IMR-90 (cell line): ENCODE results near the gene LRIT2. TPM values are rescaled to one million over a fixed set of nuclear protein-coding genes. Genes with fewer than 3 reads are reported as not detected.

Experiments used
- ATAC-seq: fragments of 200-7000 bp; cut with Tn5 transposase; 2 replicates; pipeline ENCODE4 v1.9.1; 2020; ENCODE audit warnings: low read depth, mild to moderate bottlenecking, moderate library complexity
- BruUV-seq: library from RNA; stranded (reverse); fragments of 400-500 nt; replicated peaks from 2 replicates; lab custom pipeline; 2021; lab: Mats Ljungman, UMichigan
- CTCF ChIA-PET: fragments of 300-600 bp; formaldehyde crosslinking; extraction: SDS; loops from one replicate; lab custom pipeline; 2021; ENCODE audit warnings: antibody characterized with exemption; lab: Yijun Ruan, JAX
- POLR2A ChIA-PET: fragments of 300-600 bp; sonication (Branson Sonifier 250); formaldehyde crosslinking; loops from one replicate; lab custom pipeline; 2022; ENCODE audit warnings: antibody characterized with exemption; ENCODE audit not compliant: unreplicated experiment; lab: Charles Lee
- DNase-seq: peaks from one replicate; pipeline ENCODE4 v3.0.0; 2013
- H2AFZ ChIP-seq: replicated peaks from 2 replicates; pipeline ENCODE3; 2013; ENCODE audit warnings: low read length, mild to moderate bottlenecking; ENCODE audit not compliant: poor library complexity
- H2AK5ac ChIP-seq: 2 replicates; pipeline ENCODE4 v1.6.1; 2013; ENCODE audit warnings: low read depth, low read length, inconsistent platforms
- H2AK9ac ChIP-seq: replicated peaks from 2 replicates; pipeline ENCODE3; 2013; ENCODE audit warnings: mild to moderate bottlenecking, low read depth, low read length, moderate library complexity; ENCODE audit not compliant: poor library complexity
- H2BK120ac ChIP-seq: 2 replicates; pipeline ENCODE4 v1.6.1; 2013; ENCODE audit warnings: low read depth, low read length, inconsistent platforms
- H2BK15ac ChIP-seq: 3 replicates; pipeline ENCODE4 v1.6.1; 2013; ENCODE audit warnings: low read depth, low read length, inconsistent platforms
- H2BK20ac ChIP-seq: 2 replicates; pipeline ENCODE4 v1.6.1; 2013; ENCODE audit warnings: low read depth, mild to moderate bottlenecking, inconsistent platforms, low read length, moderate library complexity
- H2BK5ac ChIP-seq: 2 replicates; pipeline ENCODE4 v1.6.1; 2013; ENCODE audit warnings: mild to moderate bottlenecking, low read depth, low read length, inconsistent platforms; ENCODE audit not compliant: poor library complexity, severe bottlenecking
- H3K14ac ChIP-seq: replicated peaks from 2 replicates; pipeline ENCODE4 v1.6.1; 2013; ENCODE audit warnings: low read depth, low read length, inconsistent platforms
- H3K18ac ChIP-seq: 2 replicates; pipeline ENCODE4 v1.6.1; 2013; ENCODE audit warnings: low read depth, low read length, control low read depth
- H3K23ac ChIP-seq: 2 replicates; pipeline ENCODE4 v1.6.1; 2013; ENCODE audit warnings: low read depth, low read length, inconsistent platforms
- H3K27ac ChIP-seq: 2 replicates; pipeline ENCODE4 v1.5.1; 2013; ENCODE audit warnings: mild to moderate bottlenecking, control low read depth, low read length; ENCODE audit not compliant: insufficient read depth
- H3K27me3 ChIP-seq: 2 replicates; pipeline ENCODE4 v1.6.1; 2013; ENCODE audit warnings: low read length; ENCODE audit not compliant: control insufficient read depth, insufficient read depth
- H3K36me3 ChIP-seq: 2 replicates; pipeline ENCODE4 v1.6.1; 2013; ENCODE audit warnings: low read length, mixed read lengths; ENCODE audit not compliant: control insufficient read depth, insufficient read depth
- H3K4ac ChIP-seq: 2 replicates; pipeline ENCODE4 v1.6.1; 2013; ENCODE audit warnings: low read depth, low read length, inconsistent platforms
- H3K4me1 ChIP-seq: 2 replicates; pipeline ENCODE4 v1.6.1; 2013; ENCODE audit warnings: low read length, mixed read lengths; ENCODE audit not compliant: control insufficient read depth, insufficient read depth
- H3K4me2 ChIP-seq: 2 replicates; pipeline ENCODE4 v1.6.1; 2013; ENCODE audit warnings: low read depth, mild to moderate bottlenecking, control low read depth, low read length, moderate library complexity
- H3K4me3 ChIP-seq: 2 replicates; pipeline ENCODE4 v1.5.1; 2013; ENCODE audit warnings: low read depth, mild to moderate bottlenecking, control low read depth, low read length, moderate library complexity; ENCODE audit not compliant: insufficient read depth
- H3K56ac ChIP-seq: 2 replicates; pipeline ENCODE4 v1.6.1; 2013; ENCODE audit warnings: low read length, inconsistent platforms; ENCODE audit not compliant: insufficient read depth; ENCODE audit errors: extremely low read depth
- H3K79me1 ChIP-seq, 2 experiments: 2 replicates each; pipeline ENCODE4 v1.6.1; 2013; ENCODE audit warnings: low read length in 2 of 2, inconsistent platforms in 1 of 2, low read depth in 1 of 2
- H3K9ac ChIP-seq: 2 replicates; pipeline ENCODE4 v1.6.1; 2013; ENCODE audit warnings: low read depth, low read length, control low read depth
- H3K9me1 ChIP-seq: 2 replicates; pipeline ENCODE4 v1.6.1; 2013; ENCODE audit warnings: low read length, inconsistent platforms; ENCODE audit not compliant: insufficient read depth
- H3K9me3 ChIP-seq: 2 replicates; pipeline ENCODE4 v1.6.1; 2013; ENCODE audit warnings: low read length; ENCODE audit not compliant: control insufficient read depth, insufficient read depth
- H4K20me1 ChIP-seq: 2 replicates; pipeline ENCODE4 v1.6.1; 2013; ENCODE audit warnings: low read length, inconsistent platforms; ENCODE audit not compliant: insufficient read depth
- H4K5ac ChIP-seq: 2 replicates; pipeline ENCODE4 v1.6.1; 2013; ENCODE audit warnings: mild to moderate bottlenecking, low read depth, low read length, control low read depth
- H4K8ac ChIP-seq, 2 experiments: 2 replicates each; pipeline ENCODE4 v1.6.1; 2013; ENCODE audit warnings: low read depth in 2 of 2, low read length in 2 of 2, control low read depth in 1 of 2, inconsistent platforms in 1 of 2
- H4K91ac ChIP-seq: 2 replicates; pipeline ENCODE4 v1.6.1; 2013; ENCODE audit warnings: low read depth, low read length, inconsistent platforms; ENCODE audit not compliant: insufficient read depth
- BHLHE40 ChIP-seq: fragments of 150-350 bp; IDR thresholded peaks from 2 replicates; pipeline ENCODE4 v1.6.1; 2016; ENCODE audit warnings: mild to moderate bottlenecking, low read depth, low read length
- NFE2L2 ChIP-seq: fragments of 150-350 bp; IDR thresholded peaks from 2 replicates; pipeline ENCODE4 v1.6.1; 2016; ENCODE audit warnings: low read depth, mild to moderate bottlenecking, low read length
- WGBS, 2 experiments: methylation state at CpG; one replicate each; pipeline versions ENCODE4 v1.1.5 to v1.1.7; 2013; ENCODE audit warnings: missing lambda C conversion rate in 2 of 2; ENCODE audit not compliant: insufficient read length in 1 of 2; ENCODE audit errors: extremely low coverage in 2 of 2; 5-methylcytosine and 5-hydroxymethylcytosine counted together
- dilution Hi-C: fragments of 300-500 bp; cut with HindIII; formaldehyde crosslinking; loops from one replicate; pipeline ENCODE4 v1.14.3; 2018; ENCODE audit warnings: low sequenced_read_pairs; ENCODE audit not compliant: unreplicated experiment
- in situ Hi-C: fragments of 300-500 bp; cut with MboI; formaldehyde crosslinking; loops from 3 replicates; pipeline ENCODE4 v1.14.3; 2019; ENCODE audit warnings: low sequenced_read_pairs, inconsistent platforms, mixed read lengths
- intact Hi-C: fragments of 100-400 bp; cut with micrococcal nuclease; formaldehyde crosslinking; loops from 2 replicates; pipeline ENCODE4 v1.10.0; 2022
- polyA plus RNA-seq, 3 experiments: library from polyadenylated mRNA; depleted of rRNA; stranded (reverse); fragments of >200 nt; gene quantifications; 2 replicates each; pipeline ENCODE4 v1.2.3, GENCODE V29; 2012; ENCODE audit warnings: low replicate concordance in 1 of 3
- total RNA-seq: library from RNA; depleted of rRNA; stranded (reverse); fragments of >200 nt; gene quantifications from 2 replicates; pipeline ENCODE4 v1.2.3, GENCODE V29; 2012

The LRIT2 gene
- total and polyA plus RNA-seq, 2 of the 4 experiments (the other 2 are of a cell fraction): not detected

GRCh38 chr10:84179059-84179710, 46.2 kb downstream of the LRIT2 start:
- no peak overlapping the region for H3K23ac ChIP-seq
- ChIA-PET CTCF (no interaction called here), POLR2A (no interaction called here)
- no peak overlapping the region for H2AK5ac ChIP-seq
- no peak overlapping the region for H2AFZ ChIP-seq
- H4K8ac ChIP-seq: no peak overlapping the region
- H3K79me1 ChIP-seq: no peaks in the 10 kb centered on the region
- H2BK120ac ChIP-seq: no peak overlapping the region
- H3K4me3 ChIP-seq: no peak overlapping the region
- H3K36me3 ChIP-seq: no peaks in the 10 kb centered on the region
- no peak overlapping the region for H3K4me2 ChIP-seq
- H2BK15ac ChIP-seq: no peak overlapping the region
- intact Hi-C loops (no loop called here), in situ Hi-C loops (no loop called here), dilution Hi-C loops (no loop called here)
- 0 out of 2 replicates have a peak, but pooled peaks cover 4% of the 10 kb centered on the region for H3K9me1 ChIP-seq
- no peaks in the 10 kb centered on the region for H3K4me1 ChIP-seq
- DNase-seq (peak; percentile 27), ATAC-seq (no peak)
- no peak overlapping the region for H3K4ac ChIP-seq
- H3K18ac ChIP-seq: no peak overlapping the region
- H2BK5ac ChIP-seq: no peak overlapping the region
- no peak overlapping the region for H4K5ac ChIP-seq
- H3K9ac ChIP-seq: no peak overlapping the region
- H4K20me1 ChIP-seq: no peaks in the 10 kb centered on the region
- BruUV-seq: no TSS peak
- no peak overlapping the region for H3K14ac ChIP-seq
- H3K27me3 ChIP-seq: no peaks in the 10 kb centered on the region
- no peak overlapping the region for H4K91ac ChIP-seq
- TF ChIP-seq NFE2L2 (no peak), BHLHE40 (peak; percentile 7; the same call in 1 of the 2 replicates)
- no peak overlapping the region for H3K27ac ChIP-seq
- H3K9me3 ChIP-seq: no peaks in the 10 kb centered on the region
- H2AK9ac ChIP-seq: no peak overlapping the region
- 53% methylated on average over 4 of the region's 12 CpGs; no CpG with 5 or more reads in 1 of the 2 experiments for WGBS, 2 experiments
- no peak overlapping the region for H3K56ac ChIP-seq
- H2BK20ac ChIP-seq: no peak overlapping the region
